GM06990 (cell line): ENCODE measurements around the gene ASPSCR1.

Experiments
- DNase-seq: peaks from one replicate; pipeline ENCODE4 v3.0.0-alpha.2; 2011; ENCODE audit not compliant: insufficient read length; ENCODE audit errors: extremely low read depth
- H3K27me3 ChIP-seq: replicated peaks from 2 replicates; pipeline ENCODE4 v1.6.0; 2011; ENCODE audit warnings: low read length; ENCODE audit not compliant: control insufficient read depth, insufficient read depth
- H3K36me3 ChIP-seq: 2 replicates; pipeline ENCODE4 v1.5.1; 2011; ENCODE audit warnings: low read length; ENCODE audit not compliant: control insufficient read depth, insufficient read depth
- H3K4me3 ChIP-seq: replicated peaks from 2 replicates; pipeline ENCODE4 v1.5.1; 2011; ENCODE audit warnings: low read depth, mild to moderate bottlenecking, control low read depth, low read length
- TF ChIP-seq, protein P1 (sequence below): IDR thresholded peaks from 2 replicates; pipeline ENCODE4 v1.5.1; 2011; ENCODE audit warnings: low read length, control low read depth, mild to moderate bottlenecking, inconsistent platforms; ENCODE audit not compliant: insufficient read depth, poor library complexity, severe bottlenecking

ASPSCR1 gene, protein sequence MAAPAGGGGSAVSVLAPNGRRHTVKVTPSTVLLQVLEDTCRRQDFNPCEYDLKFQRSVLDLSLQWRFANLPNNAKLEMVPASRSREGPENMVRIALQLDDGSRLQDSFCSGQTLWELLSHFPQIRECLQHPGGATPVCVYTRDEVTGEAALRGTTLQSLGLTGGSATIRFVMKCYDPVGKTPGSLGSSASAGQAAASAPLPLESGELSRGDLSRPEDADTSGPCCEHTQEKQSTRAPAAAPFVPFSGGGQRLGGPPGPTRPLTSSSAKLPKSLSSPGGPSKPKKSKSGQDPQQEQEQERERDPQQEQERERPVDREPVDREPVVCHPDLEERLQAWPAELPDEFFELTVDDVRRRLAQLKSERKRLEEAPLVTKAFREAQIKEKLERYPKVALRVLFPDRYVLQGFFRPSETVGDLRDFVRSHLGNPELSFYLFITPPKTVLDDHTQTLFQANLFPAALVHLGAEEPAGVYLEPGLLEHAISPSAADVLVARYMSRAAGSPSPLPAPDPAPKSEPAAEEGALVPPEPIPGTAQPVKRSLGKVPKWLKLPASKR

DNA sequence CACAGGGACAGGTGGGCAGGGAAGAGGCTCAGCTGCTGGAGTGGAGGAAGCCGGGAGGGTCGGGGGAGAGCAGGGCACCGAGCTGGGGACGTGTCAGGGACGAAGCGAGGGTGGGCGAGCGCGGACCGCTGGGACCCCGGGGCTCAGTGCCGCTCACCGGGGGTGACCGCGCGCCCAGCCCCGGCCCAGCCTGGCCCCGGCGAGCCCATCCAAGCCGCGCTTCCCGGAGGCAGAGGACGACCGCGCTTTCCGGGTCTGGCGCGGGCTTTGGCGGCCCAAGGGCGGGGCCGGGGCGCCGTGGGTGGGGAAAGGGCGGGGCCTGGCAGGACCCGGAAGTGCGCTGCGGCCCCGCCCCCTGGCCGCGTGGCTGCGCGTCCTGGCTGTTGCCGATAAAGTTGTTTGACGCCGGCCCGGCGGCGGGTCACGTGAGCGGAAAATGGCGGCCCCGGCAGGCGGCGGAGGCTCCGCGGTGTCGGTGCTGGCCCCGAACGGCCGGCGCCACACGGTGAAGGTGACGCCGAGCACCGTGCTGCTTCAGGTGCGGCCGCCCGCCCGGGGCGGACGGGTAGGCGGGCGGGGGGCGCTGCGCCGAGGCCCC is at the start of gene ASPSCR1:
TSS of gene ASPSCR1 (plus strand) at position 419 of the 598 bp plus-strand sequence. CDS start at position 437, 18 bp downstream.
- Histone ChIP-seq H3K27me3 (no peaks in the 10 kb centered on the region), H3K4me3 (peak within 1 kb of the TSS; percentile 85), H3K36me3 (no peaks in the 10 kb centered on the region; the same call in none of the 2 replicates)
- TF ChIP-seq, protein P1, sequence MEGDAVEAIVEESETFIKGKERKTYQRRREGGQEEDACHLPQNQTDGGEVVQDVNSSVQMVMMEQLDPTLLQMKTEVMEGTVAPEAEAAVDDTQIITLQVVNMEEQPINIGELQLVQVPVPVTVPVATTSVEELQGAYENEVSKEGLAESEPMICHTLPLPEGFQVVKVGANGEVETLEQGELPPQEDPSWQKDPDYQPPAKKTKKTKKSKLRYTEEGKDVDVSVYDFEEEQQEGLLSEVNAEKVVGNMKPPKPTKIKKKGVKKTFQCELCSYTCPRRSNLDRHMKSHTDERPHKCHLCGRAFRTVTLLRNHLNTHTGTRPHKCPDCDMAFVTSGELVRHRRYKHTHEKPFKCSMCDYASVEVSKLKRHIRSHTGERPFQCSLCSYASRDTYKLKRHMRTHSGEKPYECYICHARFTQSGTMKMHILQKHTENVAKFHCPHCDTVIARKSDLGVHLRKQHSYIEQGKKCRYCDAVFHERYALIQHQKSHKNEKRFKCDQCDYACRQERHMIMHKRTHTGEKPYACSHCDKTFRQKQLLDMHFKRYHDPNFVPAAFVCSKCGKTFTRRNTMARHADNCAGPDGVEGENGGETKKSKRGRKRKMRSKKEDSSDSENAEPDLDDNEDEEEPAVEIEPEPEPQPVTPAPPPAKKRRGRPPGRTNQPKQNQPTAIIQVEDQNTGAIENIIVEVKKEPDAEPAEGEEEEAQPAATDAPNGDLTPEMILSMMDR: no peak
- peak; percentile 92 for DNase-seq

DNA sequence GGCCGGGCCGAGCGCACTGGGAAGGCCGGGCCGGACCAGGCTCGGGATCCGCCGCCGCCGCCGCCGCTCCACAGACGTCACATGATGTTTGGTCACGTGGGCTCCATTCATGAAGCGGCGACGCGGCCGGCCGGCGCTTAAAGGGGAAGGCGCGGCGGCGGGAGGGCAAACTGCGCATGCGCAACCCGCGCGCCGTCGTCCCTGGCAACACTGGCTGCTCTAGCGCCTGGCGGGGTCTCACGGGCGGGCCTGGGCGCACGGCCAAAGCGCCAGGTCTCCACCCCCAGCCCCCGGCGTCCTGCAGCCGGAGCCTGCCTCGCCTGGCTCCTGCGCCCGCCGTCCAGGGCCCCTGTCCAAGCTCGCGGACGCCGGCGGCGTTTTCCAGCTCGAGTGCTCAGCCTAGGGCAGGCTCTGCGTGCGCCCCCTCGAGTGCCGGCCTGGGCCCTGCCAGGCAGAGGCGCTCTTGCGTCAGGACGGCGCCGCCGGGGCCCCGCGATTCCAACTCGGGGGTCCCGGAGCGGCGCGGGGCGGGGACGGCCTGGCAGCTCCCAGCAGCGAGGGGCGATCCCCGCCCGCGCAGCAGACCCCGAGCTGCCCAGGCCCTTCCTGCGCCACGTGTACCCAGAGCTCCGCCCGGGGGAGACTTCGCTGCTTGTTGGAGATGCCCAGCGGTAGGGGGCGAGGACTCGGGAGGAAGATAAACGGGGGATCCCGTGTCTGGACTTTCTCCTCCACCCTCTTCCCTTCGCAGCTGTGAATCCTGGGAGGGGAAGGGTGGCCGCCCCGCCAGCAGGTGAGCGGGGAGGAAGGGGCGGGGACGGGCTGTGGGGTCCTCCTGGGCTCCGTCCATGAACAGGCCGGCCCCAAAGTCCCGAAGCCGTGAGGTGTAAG is 49.5 kb upstream of the ASPSCR1 start, which contains the start of gene MAFG:
TSS of gene MAFG (minus strand) at position 83 of the 891 bp plus-strand sequence. CDS start 4,550 bp downstream, outside the sequence.
- TF ChIP-seq, protein P1: peak; percentile 33
- H3K27me3 ChIP-seq: no peaks in the 10 kb centered on the region
- peak within 1 kb of the TSS; percentile 69 for H3K4me3 ChIP-seq
- no peaks in the 10 kb centered on the region for H3K36me3 ChIP-seq
- peak; percentile 96 for DNase-seq

DNA sequence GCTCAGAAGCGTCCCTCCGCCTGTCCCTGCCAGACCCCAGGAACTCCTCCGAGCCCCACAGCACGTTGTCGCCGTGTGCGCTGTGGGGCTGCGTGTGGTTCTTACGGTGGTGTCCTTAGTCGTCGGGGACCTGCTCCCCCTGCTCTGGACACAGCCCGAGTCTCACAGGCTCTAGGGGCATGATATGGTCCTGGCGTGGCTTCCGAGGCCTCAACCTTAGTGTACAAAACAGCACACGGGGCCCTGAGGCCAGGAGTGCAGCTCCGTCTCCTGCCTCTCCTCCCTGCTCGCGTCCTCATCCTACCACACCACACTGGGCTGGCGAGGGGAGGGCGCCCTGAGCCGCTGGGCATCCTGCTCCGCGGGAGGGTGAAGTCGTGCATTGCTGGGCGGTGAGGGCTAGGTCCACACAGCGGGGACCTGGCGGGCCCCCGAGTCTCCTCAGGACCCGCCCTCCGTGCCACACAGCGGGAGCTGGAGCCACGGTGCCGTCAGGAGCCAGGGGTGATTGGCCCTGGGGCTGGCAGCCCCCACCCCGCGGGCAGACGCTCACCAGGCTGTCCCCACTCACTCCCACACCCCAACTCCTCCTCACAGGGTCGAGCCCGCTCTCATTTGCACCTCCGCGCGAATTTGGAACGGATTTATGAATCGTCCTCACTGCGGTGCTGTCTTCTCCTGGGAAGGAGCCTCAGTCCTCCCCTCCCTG is 48.7 kb upstream of the ASPSCR1 start:
- Histone ChIP-seq H3K36me3 (no peaks in the 10 kb centered on the region; the same call in none of the 2 replicates), H3K4me3 (peak overlapping the region; percentile 64), H3K27me3 (no peaks in the 10 kb centered on the region)
- TF ChIP-seq, protein P1: no peak
- no peak for DNase-seq

DNA sequence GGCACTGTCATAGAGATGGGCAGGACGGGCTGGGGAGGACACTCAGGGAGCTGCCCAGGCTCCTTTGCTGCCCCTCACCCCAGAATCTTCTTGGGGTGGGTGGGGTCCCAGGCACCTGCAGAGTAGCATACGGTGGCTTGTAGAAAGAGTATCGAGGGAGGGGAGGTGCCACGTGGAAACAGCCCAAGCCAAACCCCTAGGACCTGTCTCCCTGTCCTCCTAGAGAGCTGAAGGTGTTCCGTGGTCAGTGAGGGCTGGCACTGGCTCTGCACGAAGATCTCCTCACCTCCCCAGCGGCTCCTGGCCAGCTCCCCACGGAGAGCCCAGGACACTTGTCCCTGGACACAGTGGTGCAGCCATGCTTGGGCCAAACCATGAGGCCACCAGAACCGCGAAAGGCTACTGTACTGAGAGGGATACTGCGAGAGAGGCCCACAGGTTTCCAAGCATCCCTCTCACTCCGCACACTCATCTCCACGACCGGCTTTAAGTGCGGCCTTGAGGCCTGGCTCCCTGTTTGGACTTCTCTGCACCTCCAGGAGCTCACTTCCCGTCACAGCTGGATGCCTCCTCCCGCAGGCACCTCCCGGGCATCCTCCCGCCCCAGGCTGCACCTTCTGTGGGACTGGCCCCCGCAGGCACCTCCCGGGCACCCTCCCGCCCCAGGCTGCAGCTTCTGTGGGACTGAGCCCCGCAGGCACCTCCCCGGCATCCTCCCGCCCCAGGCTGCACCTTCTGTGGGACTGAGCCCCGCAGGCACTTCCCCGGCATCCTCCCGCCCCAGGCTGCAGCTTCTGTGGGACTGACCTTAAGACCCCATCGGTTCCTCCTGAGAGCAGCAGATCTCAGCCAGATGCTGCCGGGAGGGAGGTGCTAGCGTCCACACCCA is 47.9 kb upstream of the ASPSCR1 start:
- Histone ChIP-seq H3K36me3 (peaks cover 5% of the 10 kb centered on the region), H3K4me3 (no peak overlapping the region), H3K27me3 (no peaks in the 10 kb centered on the region)
- TF ChIP-seq, protein P1: no peak
- no peak for DNase-seq
